GM23338 (cell line): ENCODE measurements around the gene MATCAP1.

Experiments
- EZH2 ChIP-seq: fragments of 200-600 bp; sonication (generic); IDR thresholded peaks from one replicate; pipeline ENCODE4 v1.8.0; 2017; ENCODE audit warnings: antibody characterized with exemption, mild to moderate bottlenecking, low read depth; ENCODE audit not compliant: unreplicated experiment
- TF ChIP-seq, protein P1 (sequence below): IDR thresholded peaks from one replicate; pipeline ENCODE4 v1.6.1; 2018; ENCODE audit warnings: antibody characterized with exemption; ENCODE audit not compliant: unreplicated experiment

DNA sequence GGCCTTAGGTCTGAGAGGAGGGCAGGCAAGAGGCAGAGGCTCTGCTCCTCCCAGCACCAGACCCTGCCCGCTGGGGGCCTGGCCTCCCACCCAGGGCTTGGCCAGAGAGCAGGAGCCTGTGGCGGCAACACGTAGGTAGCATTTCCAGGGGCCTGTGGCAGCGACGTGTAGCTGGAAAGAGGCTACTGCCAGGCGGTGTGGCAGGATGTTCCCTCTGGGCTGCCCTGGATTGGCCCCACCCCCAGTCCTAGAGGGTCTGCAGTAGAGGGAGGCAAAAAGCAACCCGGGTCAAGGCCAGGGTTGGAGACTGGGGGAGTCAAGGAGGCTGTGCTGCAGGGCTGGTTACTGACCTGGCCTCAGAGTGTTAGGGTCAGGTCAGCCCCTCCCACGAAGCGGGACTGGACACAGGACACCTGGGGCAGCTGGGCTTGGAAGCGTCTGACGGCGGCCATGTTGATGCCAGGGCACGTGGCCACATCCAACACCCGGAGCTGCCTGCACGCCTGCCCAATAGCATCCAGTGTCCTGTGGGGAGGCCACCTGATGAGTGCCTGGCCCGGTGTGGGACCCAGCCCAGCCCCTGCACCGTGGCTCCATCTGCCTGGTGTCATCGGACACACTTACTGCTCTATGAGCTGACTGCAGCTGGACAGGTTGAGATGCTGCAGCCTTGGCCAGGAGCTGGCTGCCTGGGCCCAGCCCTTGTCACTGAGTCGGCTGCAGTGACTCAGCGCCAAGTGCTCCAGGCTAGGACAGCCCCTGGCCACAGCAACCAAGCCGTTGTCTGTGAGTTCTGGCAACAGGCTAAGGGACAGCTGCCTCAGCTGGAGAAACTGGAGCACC lies 23.7 kb upstream of the MATCAP1 start:
- TF ChIP-seq, protein P1, sequence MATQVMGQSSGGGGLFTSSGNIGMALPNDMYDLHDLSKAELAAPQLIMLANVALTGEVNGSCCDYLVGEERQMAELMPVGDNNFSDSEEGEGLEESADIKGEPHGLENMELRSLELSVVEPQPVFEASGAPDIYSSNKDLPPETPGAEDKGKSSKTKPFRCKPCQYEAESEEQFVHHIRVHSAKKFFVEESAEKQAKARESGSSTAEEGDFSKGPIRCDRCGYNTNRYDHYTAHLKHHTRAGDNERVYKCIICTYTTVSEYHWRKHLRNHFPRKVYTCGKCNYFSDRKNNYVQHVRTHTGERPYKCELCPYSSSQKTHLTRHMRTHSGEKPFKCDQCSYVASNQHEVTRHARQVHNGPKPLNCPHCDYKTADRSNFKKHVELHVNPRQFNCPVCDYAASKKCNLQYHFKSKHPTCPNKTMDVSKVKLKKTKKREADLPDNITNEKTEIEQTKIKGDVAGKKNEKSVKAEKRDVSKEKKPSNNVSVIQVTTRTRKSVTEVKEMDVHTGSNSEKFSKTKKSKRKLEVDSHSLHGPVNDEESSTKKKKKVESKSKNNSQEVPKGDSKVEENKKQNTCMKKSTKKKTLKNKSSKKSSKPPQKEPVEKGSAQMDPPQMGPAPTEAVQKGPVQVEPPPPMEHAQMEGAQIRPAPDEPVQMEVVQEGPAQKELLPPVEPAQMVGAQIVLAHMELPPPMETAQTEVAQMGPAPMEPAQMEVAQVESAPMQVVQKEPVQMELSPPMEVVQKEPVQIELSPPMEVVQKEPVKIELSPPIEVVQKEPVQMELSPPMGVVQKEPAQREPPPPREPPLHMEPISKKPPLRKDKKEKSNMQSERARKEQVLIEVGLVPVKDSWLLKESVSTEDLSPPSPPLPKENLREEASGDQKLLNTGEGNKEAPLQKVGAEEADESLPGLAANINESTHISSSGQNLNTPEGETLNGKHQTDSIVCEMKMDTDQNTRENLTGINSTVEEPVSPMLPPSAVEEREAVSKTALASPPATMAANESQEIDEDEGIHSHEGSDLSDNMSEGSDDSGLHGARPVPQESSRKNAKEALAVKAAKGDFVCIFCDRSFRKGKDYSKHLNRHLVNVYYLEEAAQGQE, result no peak
- no peak for TF ChIP-seq EZH2
